Measurements from ENCODE around the gene FARSA. TPM values are rescaled to one million over a fixed set of nuclear protein-coding genes. Genes with fewer than 3 reads are reported as not detected.
A peak's percentile ranks its signal among the peaks of the same experiment; 100 is the strongest.

The FARSA gene
- total and polyA plus RNA-seq, 2 of the 4 experiments (the other 2 are of a cell fraction), result 49.3 to 80.9 TPM

DNA sequence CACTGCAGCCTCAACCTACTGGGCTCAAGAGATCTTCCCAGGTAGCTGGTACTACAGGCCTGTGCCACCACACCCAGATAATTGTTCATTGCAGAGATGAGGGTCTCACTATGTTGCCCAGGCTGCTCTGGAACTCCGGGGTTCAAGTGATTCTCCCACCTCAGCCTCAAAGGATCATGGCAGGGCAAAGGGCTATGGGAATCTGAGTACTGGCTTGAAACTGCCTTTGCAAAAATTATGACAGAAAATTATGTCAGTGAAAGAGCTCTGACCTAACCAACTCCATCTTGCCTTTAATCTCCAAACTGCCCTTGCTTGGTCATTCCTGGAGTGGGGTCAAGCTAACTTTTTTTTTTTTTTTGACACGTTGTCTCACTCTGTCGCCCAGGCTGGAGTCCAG is 50.9 kb downstream of the FARSA start:
- Histone ChIP-seq H3K27ac (ENCODE audit: insufficient read depth, low read length) (no peak overlapping the region), H3K4me1 (ENCODE audit: control insufficient read depth, insufficient read depth, low read length) (peaks cover 5% of the 10 kb centered on the region; the same call in 1 of the 2 replicates), H2AK5ac (ENCODE audit: low read depth, low read length) (no peak overlapping the region), H3K4me2 (ENCODE audit: low read depth, low read length) (no peak overlapping the region), H3K36me3 (ENCODE audit: control insufficient read depth, insufficient read depth, low read length) (peaks cover 6% of the 10 kb centered on the region; the same call in 1 of the 2 replicates), H3K23ac (ENCODE audit: low read depth, low read length) (no peak overlapping the region), H2BK120ac (ENCODE audit: low read depth, low read length) (no peak overlapping the region), H3K9me3 (ENCODE audit: control insufficient read depth, insufficient read depth, low read length) (peaks cover 13% of the 10 kb centered on the region), H3K4ac (ENCODE audit: low read depth, low read length) (no peak overlapping the region), H2BK20ac (ENCODE audit: low read depth, low read length) (no peak overlapping the region), H4K8ac (ENCODE audit: low read depth in 2 of 2, low read length in 2 of 2) (no peak overlapping the region), H3K79me1 (ENCODE audit: low read depth in 1 of 2, low read length in 2 of 2) (peaks cover 0 to 7% of the 10 kb centered on the region in 2 experiments; a peak in 1 of 4 replicates), H3K4me3 (ENCODE audit: insufficient read depth, low read depth, low read length) (no peak overlapping the region), H3K9me1 (ENCODE audit: insufficient read depth, low read length) (peaks cover 5% of the 10 kb centered on the region; the same call in 1 of the 2 replicates), H3K56ac (ENCODE audit: extremely low read depth, insufficient read depth, low read length) (no peak overlapping the region), H2BK5ac (ENCODE audit: low read depth, low read length, poor library complexity, severe bottlenecking) (no peak overlapping the region), H4K5ac (ENCODE audit: low read depth, low read length) (no peak overlapping the region), H4K91ac (ENCODE audit: insufficient read depth, low read depth, low read length) (no peak overlapping the region), H4K20me1 (ENCODE audit: insufficient read depth, low read length) (no peaks in the 10 kb centered on the region), H2AFZ (replicated peaks; ENCODE audit: low read length, poor library complexity) (peak overlapping the region; percentile 56), H2AK9ac (replicated peaks; ENCODE audit: low read depth, low read length, poor library complexity) (no peak overlapping the region), H3K27me3 (ENCODE audit: control insufficient read depth, insufficient read depth, low read length) (peaks cover 35% of the 10 kb centered on the region), H3K14ac (replicated peaks; ENCODE audit: low read depth, low read length) (no peak overlapping the region), H3K9ac (ENCODE audit: low read depth, low read length) (no peak overlapping the region), H2BK15ac (ENCODE audit: low read depth, low read length) (no peak overlapping the region), H3K18ac (ENCODE audit: low read depth, low read length) (no peak overlapping the region)
- ChIA-PET POLR2A (ENCODE audit: unreplicated experiment) (no interaction called here), CTCF (interaction anchor here (1.7 kb wide), 1 partner anchor 83 kb away, joined by 8 read pairs; no protein-coding TSS in a partner anchor)
- no TSS peak for BruUV-seq (replicated peaks)
- intact Hi-C loops (cut with micrococcal nuclease) (no loop called here), dilution Hi-C loops (cut with HindIII; ENCODE audit: low sequenced_read_pairs, unreplicated experiment) (no loop called here), in situ Hi-C loops (cut with MboI; ENCODE audit: low sequenced_read_pairs) (no loop called here)
- no peak for DNase-seq
- WGBS, 2 experiments (ENCODE audit: extremely low coverage in 2 of 2, insufficient read length in 1 of 2), result no CpG with 5 or more reads among the region's 3 CpGs
- no peak for ATAC-seq (ENCODE audit: low read depth)
- TF ChIP-seq MAZ (IDR thresholded peaks at IDR 0.05; ENCODE audit: borderline replicate concordance, low read depth, low read length), result no peak
- TF ChIP-seq NFE2L2 (IDR thresholded peaks at IDR 0.05; ENCODE audit: low read depth, low read length), result no peak
- TF ChIP-seq, protein P1, sequence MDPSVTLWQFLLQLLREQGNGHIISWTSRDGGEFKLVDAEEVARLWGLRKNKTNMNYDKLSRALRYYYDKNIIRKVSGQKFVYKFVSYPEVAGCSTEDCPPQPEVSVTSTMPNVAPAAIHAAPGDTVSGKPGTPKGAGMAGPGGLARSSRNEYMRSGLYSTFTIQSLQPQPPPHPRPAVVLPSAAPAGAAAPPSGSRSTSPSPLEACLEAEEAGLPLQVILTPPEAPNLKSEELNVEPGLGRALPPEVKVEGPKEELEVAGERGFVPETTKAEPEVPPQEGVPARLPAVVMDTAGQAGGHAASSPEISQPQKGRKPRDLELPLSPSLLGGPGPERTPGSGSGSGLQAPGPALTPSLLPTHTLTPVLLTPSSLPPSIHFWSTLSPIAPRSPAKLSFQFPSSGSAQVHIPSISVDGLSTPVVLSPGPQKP (IDR thresholded peaks at IDR 0.05; ENCODE audit: borderline replicate concordance, low read depth, low read length), result no peak
- TF ChIP-seq SMC3 (IDR thresholded peaks at IDR 0.05; ENCODE audit: low read depth, low read length), result no peak
- no peak for TF ChIP-seq POLR2A (IDR thresholded peaks at IDR 0.05; ENCODE audit: low read depth, low read length)
- no peak for TF ChIP-seq RFX5 (IDR thresholded peaks at IDR 0.05; ENCODE audit: low read depth, low read length)
- no peak for TF ChIP-seq CEBPB (IDR thresholded peaks at IDR 0.05; ENCODE audit: low read depth, low read length)

Data from IMR-90 (cell line).